Neural progenitor cell (in vitro differentiated cells): ENCODE data around the gene GALNT2.

ENCODE experiments used
- CTCF ChIP-seq: fragments of 200-600 bp; sonication (generic); IDR thresholded peaks from 2 replicates; pipeline ENCODE4 v1.5.1; 2017; ENCODE audit warnings: antibody characterized with exemption, mild to moderate bottlenecking
- EZH2 ChIP-seq: fragments of 200-600 bp; sonication (generic); IDR thresholded peaks from 2 replicates; pipeline ENCODE4 v1.6.1; 2017; ENCODE audit warnings: antibody characterized with exemption, mild to moderate bottlenecking, moderate library complexity

- TF ChIP-seq CTCF (no peak), EZH2 (no peak)
Observed at GRCh38 chr1:230232371-230232771, 165.3 kb downstream of the GALNT2 start.
